Measurements from ENCODE around the gene CELSR1. TPM values are rescaled to one million over a fixed set of nuclear protein-coding genes. Genes with fewer than 3 reads are reported as not detected.

Gene CELSR1
- total and polyA plus RNA-seq, 2 of the 13 experiments (the other 11 are each of a cell fraction or from before 2014, with no cell fraction given) = 0.78 to 1.8 TPM

DNA sequence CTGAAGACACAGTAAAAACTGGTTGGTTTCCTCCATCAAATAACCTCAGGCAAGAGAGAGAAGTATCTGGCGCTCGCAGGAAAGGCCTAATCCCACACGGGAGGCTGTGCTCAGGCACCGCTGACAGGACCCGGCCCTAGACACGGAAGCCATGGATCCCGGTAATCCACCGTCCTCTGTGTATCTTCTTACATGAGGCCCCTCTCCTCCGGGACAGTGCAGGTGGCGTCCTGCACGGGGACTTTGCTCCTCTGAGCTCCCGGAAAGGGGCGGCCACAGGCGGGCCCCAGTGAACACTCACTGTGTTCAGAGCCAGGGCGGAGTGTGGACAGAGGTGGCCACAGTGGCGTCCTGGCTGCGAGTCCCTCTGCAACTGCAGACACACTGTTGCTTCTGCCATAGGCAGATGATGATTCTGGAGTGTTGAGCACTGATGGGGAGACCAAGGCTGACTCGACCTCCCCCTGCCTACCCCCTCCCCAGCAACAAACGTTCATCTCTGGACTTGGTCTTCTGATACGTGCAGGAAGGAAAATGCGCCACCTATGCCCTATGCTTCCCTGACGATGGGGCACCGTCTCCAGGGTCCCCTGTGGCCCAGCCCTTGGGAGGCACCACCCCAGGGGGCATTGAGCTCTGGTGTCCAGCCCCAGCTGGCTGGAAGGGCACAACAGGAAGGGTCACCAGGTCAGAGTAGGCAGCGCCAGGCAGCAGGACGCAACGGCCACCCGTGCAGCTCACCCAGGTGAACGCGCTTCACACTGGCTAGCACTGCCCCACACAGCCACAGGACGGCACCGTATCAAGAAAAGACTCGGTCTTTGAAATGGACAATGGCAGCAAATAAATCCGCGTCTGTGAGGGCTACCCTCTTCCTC lies 106.2 kb downstream of the CELSR1 start (continued):
- TF ChIP-seq HMGXB4 (CRISPR knock-in tag; IDR thresholded peaks at IDR 0.05; ENCODE audit: borderline replicate concordance in 1 of 2, low read depth in 1 of 2) (peak; percentile 21 to 72; a peak in 2 of 4 replicates), PAXIP1 (CRISPR knock-in tag; conservative IDR thresholded peaks at IDR 0.05) (peak; percentile 93), FIP1L1 (IDR thresholded peaks at IDR 0.05; ENCODE audit: borderline replicate concordance, insufficient read depth, low read depth, low read length) (no peak), ZNF552 (CRISPR knock-in tag; IDR thresholded peaks at IDR 0.05; ENCODE audit: borderline replicate concordance) (0 out of 2 replicates have a peak, but pooled peaks have one; percentile 68), ZNF737 (CRISPR knock-in tag; IDR thresholded peaks at IDR 0.05; ENCODE audit: borderline replicate concordance) (no peak), ZNF574 (CRISPR knock-in tag; IDR thresholded peaks at IDR 0.05) (peak; percentile 45; the same call in 1 of the 2 replicates), ZBTB33 (CRISPR knock-in tag; IDR thresholded peaks at IDR 0.05) (peak; percentile 67; the same call in 1 of the 2 replicates), GATAD2A (CRISPR knock-in tag; IDR thresholded peaks at IDR 0.05) (peak; percentile 88), ZNF263 (CRISPR knock-in tag; IDR thresholded peaks at IDR 0.05) (peak; percentile 68), SALL1 (CRISPR knock-in tag; IDR thresholded peaks at IDR 0.05) (peak; percentile 70), SMAD1 (CRISPR knock-in tag; IDR thresholded peaks at IDR 0.05; ENCODE audit: borderline replicate concordance, low read depth) (0 out of 2 replicates have a peak, but pooled peaks have one; percentile 13), ZBED4 (CRISPR knock-in tag; IDR thresholded peaks at IDR 0.05; ENCODE audit: borderline replicate concordance) (peak; percentile 77)
